GM19324 (cell line): Measurements from ENCODE around the gene HNRNPCL2.
"Not testable (repeated sequence)": the region's sequence is repeated elsewhere in the genome, so short reads cannot be mapped to it uniquely, and the experiment has no call there.

Source experiments
- ATAC-seq: cut with Tn5 transposase; IDR thresholded peaks from one replicate; pipeline ENCODE4 v1.9.1; 2021; ENCODE audit warnings: mild to moderate bottlenecking, moderate library complexity; ENCODE audit not compliant: unreplicated experiment, low FRiP score

HNRNPCL2 gene

GRCh38 chr1:13116754-13117153, at the start of gene HNRNPCL2:
TSS of gene HNRNPCL2 (minus strand) at chr1:13116854. CDS start at chr1:13116400, 454 bp downstream.
- not testable (repeated sequence) for ATAC-seq

GRCh38 chr1:13165531-13165930, 48.9 kb upstream of the HNRNPCL2 start, which contains the start of gene HNRNPCL4:
TSS of gene HNRNPCL4 (minus strand) at chr1:13165631. CDS start at chr1:13165467, 164 bp downstream.
- ATAC-seq, result not testable (repeated sequence)

GRCh38 chr1:13155909-13156308, 39.3 kb upstream of the HNRNPCL2 start, which contains the start of gene PRAMEF26:
TSS of gene PRAMEF26 (minus strand) at chr1:13156009. CDS start at chr1:13153095, 2,914 bp downstream.
- not testable (repeated sequence) for ATAC-seq

- ATAC-seq, result not testable (repeated sequence)
These were observed 46.2 kb downstream of the HNRNPCL2 start, which contains the start of gene PRAMEF25 for GRCh38 chr1:13070474-13070873. TSS of gene PRAMEF25 (plus strand) at chr1:13070774. CDS start at chr1:13073694, 2,920 bp downstream.
